ENCODE data around the gene TMEM244.

Gene TMEM244

GRCh38 chr6:129860908-129861665 is at the start of gene TMEM244:
TMEM244 (minus strand) TSS chr6:129861315; CDS start chr6:129861188, 127 bp downstream.
- H3K27me3 Mint-ChIP-seq = no peaks in the 10 kb centered on the region
- peak within 1 kb of the TSS; percentile 30 for H3K27ac Mint-ChIP-seq
- H3K4me1 Mint-ChIP-seq = peaks cover 9% of the 10 kb centered on the region
- ATAC-seq (peak; percentile 28), DNase-seq (no peak)
- no peaks in the 10 kb centered on the region for H3K9me3 Mint-ChIP-seq
- H3K4me3 Mint-ChIP-seq = peak within 1 kb of the TSS; percentile 47
- H3K36me3 Mint-ChIP-seq (ENCODE audit: low read depth) = no peaks in the 10 kb centered on the region

GRCh38 chr6:129908858-129909257 is 47.7 kb upstream of the TMEM244 start:
- DNase-seq = no peak
- Mint-ChIP-seq H3K27ac (no peak overlapping the region), H3K36me3 (ENCODE audit: low read depth) (no peaks in the 10 kb centered on the region), H3K4me1 (peaks cover 2% of the 10 kb centered on the region), H3K9me3 (no peaks in the 10 kb centered on the region), H3K4me3 (no peak overlapping the region), H3K27me3 (no peaks in the 10 kb centered on the region)
- no peak for ATAC-seq

GRCh38 chr6:129908356-129908755 is 47.2 kb upstream of the TMEM244 start:
- H3K27me3 Mint-ChIP-seq = no peaks in the 10 kb centered on the region

GRCh38 chr6:129906515-129907077 is 45.5 kb upstream of the TMEM244 start:
- Mint-ChIP-seq H3K27ac (no peak overlapping the region), H3K36me3 (ENCODE audit: low read depth) (no peaks in the 10 kb centered on the region), H3K27me3 (no peaks in the 10 kb centered on the region), H3K4me1 (peaks cover 2% of the 10 kb centered on the region), H3K4me3 (no peak overlapping the region), H3K9me3 (no peaks in the 10 kb centered on the region)
- DNase-seq (no peak), ATAC-seq (no peak)

More at GRCh38 chr6:129908356-129908755, 47.2 kb upstream of the TMEM244 start:
- Mint-ChIP-seq H3K36me3 (ENCODE audit: low read depth) (no peaks in the 10 kb centered on the region), H3K27ac (no peak overlapping the region), H3K4me1 (peaks cover 2% of the 10 kb centered on the region), H3K4me3 (no peak overlapping the region), H3K9me3 (no peaks in the 10 kb centered on the region)
- ATAC-seq (no peak), DNase-seq (no peak)

- ATAC-seq (no peak), DNase-seq (no peak)
- Mint-ChIP-seq H3K27me3 (no peaks in the 10 kb centered on the region), H3K27ac (no peak overlapping the region), H3K9me3 (no peaks in the 10 kb centered on the region), H3K36me3 (ENCODE audit: low read depth) (no peaks in the 10 kb centered on the region), H3K4me1 (no peaks in the 10 kb centered on the region), H3K4me3 (no peak overlapping the region)
Measured at GRCh38 chr6:129903082-129903481, 42.0 kb upstream of the TMEM244 start.

- Mint-ChIP-seq H3K4me3 (no peak overlapping the region), H3K36me3 (ENCODE audit: low read depth) (no peaks in the 10 kb centered on the region), H3K9me3 (no peaks in the 10 kb centered on the region), H3K4me1 (no peaks in the 10 kb centered on the region), H3K27me3 (no peaks in the 10 kb centered on the region), H3K27ac (no peak overlapping the region)
- ATAC-seq (no peak), DNase-seq (no peak)
Measured at GRCh38 chr6:129902681-129903080, 41.6 kb upstream of the TMEM244 start.

- Mint-ChIP-seq H3K36me3 (ENCODE audit: low read depth) (no peaks in the 10 kb centered on the region), H3K27ac (no peak overlapping the region), H3K4me1 (no peaks in the 10 kb centered on the region), H3K9me3 (no peaks in the 10 kb centered on the region), H3K4me3 (no peak overlapping the region), H3K27me3 (no peaks in the 10 kb centered on the region)
- ATAC-seq (peak; percentile 36), DNase-seq (no peak)
Measured at GRCh38 chr6:129901910-129902309, 40.8 kb upstream of the TMEM244 start.

GRCh38 chr6:129895692-129896091 is 34.6 kb upstream of the TMEM244 start:
- no peaks in the 10 kb centered on the region for H3K27me3 Mint-ChIP-seq
- H3K27ac Mint-ChIP-seq = no peak overlapping the region
- ATAC-seq (no peak), DNase-seq (no peak)
- no peak overlapping the region for H3K4me3 Mint-ChIP-seq
- no peaks in the 10 kb centered on the region for H3K36me3 Mint-ChIP-seq (ENCODE audit: low read depth)
- no peaks in the 10 kb centered on the region for H3K9me3 Mint-ChIP-seq
- H3K4me1 Mint-ChIP-seq = peaks cover 1% of the 10 kb centered on the region

GRCh38 chr6:129894921-129895320 is 33.8 kb upstream of the TMEM244 start:
- Mint-ChIP-seq H3K9me3 (no peaks in the 10 kb centered on the region), H3K27me3 (no peaks in the 10 kb centered on the region), H3K36me3 (ENCODE audit: low read depth) (no peaks in the 10 kb centered on the region), H3K4me3 (no peak overlapping the region), H3K27ac (no peak overlapping the region), H3K4me1 (peaks cover 8% of the 10 kb centered on the region)
- ATAC-seq (no peak), DNase-seq (no peak)

GRCh38 chr6:129893640-129894039 is 32.5 kb upstream of the TMEM244 start:
- Mint-ChIP-seq H3K4me1 (peaks cover 8% of the 10 kb centered on the region), H3K27ac (no peak overlapping the region), H3K9me3 (no peaks in the 10 kb centered on the region), H3K4me3 (no peak overlapping the region), H3K27me3 (no peaks in the 10 kb centered on the region), H3K36me3 (ENCODE audit: low read depth) (no peaks in the 10 kb centered on the region)
- no peak for DNase-seq
- no peak for ATAC-seq

GRCh38 chr6:129890701-129891100 is 29.6 kb upstream of the TMEM244 start:
- no peak for DNase-seq
- Mint-ChIP-seq H3K27ac (no peak overlapping the region), H3K36me3 (ENCODE audit: low read depth) (no peaks in the 10 kb centered on the region), H3K4me3 (no peak overlapping the region), H3K4me1 (peaks cover 8% of the 10 kb centered on the region), H3K27me3 (no peaks in the 10 kb centered on the region), H3K9me3 (no peaks in the 10 kb centered on the region)
- no peak for ATAC-seq

- ATAC-seq (no peak), DNase-seq (no peak)
- no peaks in the 10 kb centered on the region for H3K9me3 Mint-ChIP-seq
- peak overlapping the region; percentile 30 for H3K27ac Mint-ChIP-seq
- H3K4me1 Mint-ChIP-seq = peaks cover 8% of the 10 kb centered on the region
- H3K4me3 Mint-ChIP-seq = no peak overlapping the region
- no peaks in the 10 kb centered on the region for H3K27me3 Mint-ChIP-seq
- no peaks in the 10 kb centered on the region for H3K36me3 Mint-ChIP-seq (ENCODE audit: low read depth)
Measured at GRCh38 chr6:129890164-129890563, 29.0 kb upstream of the TMEM244 start.

GRCh38 chr6:129889580-129889979 is 28.5 kb upstream of the TMEM244 start:
- peak; percentile 54 for ATAC-seq
- no peaks in the 10 kb centered on the region for H3K9me3 Mint-ChIP-seq

GRCh38 chr6:129886401-129887155 is 25.5 kb upstream of the TMEM244 start:
- peaks cover 6% of the 10 kb centered on the region for H3K9me3 Mint-ChIP-seq
- ATAC-seq (no peak), DNase-seq (no peak)
- peaks cover 2% of the 10 kb centered on the region for H3K36me3 Mint-ChIP-seq (ENCODE audit: low read depth)
- H3K27ac Mint-ChIP-seq = no peak overlapping the region
- peaks cover 16% of the 10 kb centered on the region for H3K4me1 Mint-ChIP-seq
- peaks cover 4% of the 10 kb centered on the region for H3K27me3 Mint-ChIP-seq
- H3K4me3 Mint-ChIP-seq = no peak overlapping the region

More at GRCh38 chr6:129889580-129889979, 28.5 kb upstream of the TMEM244 start:
- Mint-ChIP-seq H3K36me3 (ENCODE audit: low read depth) (no peaks in the 10 kb centered on the region), H3K27ac (no peak overlapping the region), H3K4me1 (peaks cover 8% of the 10 kb centered on the region), H3K27me3 (no peaks in the 10 kb centered on the region), H3K4me3 (no peak overlapping the region)
- no peak for DNase-seq

- peaks cover 4% of the 10 kb centered on the region for H3K27me3 Mint-ChIP-seq
- H3K36me3 Mint-ChIP-seq (ENCODE audit: low read depth) = peaks cover 2% of the 10 kb centered on the region
Measured at GRCh38 chr6:129884211-129884610, 23.1 kb upstream of the TMEM244 start.

More at GRCh38 chr6:129884211-129884610, 23.1 kb upstream of the TMEM244 start:
- DNase-seq = no peak
- no peak overlapping the region for H3K27ac Mint-ChIP-seq
- H3K4me1 Mint-ChIP-seq = peaks cover 8% of the 10 kb centered on the region
- H3K4me3 Mint-ChIP-seq = no peak overlapping the region
- ATAC-seq = no peak
- H3K9me3 Mint-ChIP-seq = peaks cover 6% of the 10 kb centered on the region

All from activated naive CD8-positive, alpha-beta T cell treated with anti-CD3 and anti-CD28 coated beads, Interleukin-2, amount 50 U/mL, for 24 hours (primary cell).